GM12875 (cell line): ENCODE results near the gene TM6SF1.
"Not testable (repeated sequence)": the region's sequence is repeated elsewhere in the genome, so short reads cannot be mapped to it uniquely, and the experiment has no call there.

Experiments used
- H3K4me3 ChIP-seq: one replicate; pipeline ENCODE4 v1.5.1; 2011; ENCODE audit warnings: low read depth, low read length, control low read depth
- TF ChIP-seq, protein P1 (sequence below): IDR thresholded peaks from 2 replicates; pipeline ENCODE4 v1.5.1; 2011; ENCODE audit warnings: low read depth, mild to moderate bottlenecking, control low read depth, inconsistent platforms, low read length, moderate library complexity, borderline replicate concordance; ENCODE audit not compliant: insufficient read depth

TM6SF1 gene

DNA sequence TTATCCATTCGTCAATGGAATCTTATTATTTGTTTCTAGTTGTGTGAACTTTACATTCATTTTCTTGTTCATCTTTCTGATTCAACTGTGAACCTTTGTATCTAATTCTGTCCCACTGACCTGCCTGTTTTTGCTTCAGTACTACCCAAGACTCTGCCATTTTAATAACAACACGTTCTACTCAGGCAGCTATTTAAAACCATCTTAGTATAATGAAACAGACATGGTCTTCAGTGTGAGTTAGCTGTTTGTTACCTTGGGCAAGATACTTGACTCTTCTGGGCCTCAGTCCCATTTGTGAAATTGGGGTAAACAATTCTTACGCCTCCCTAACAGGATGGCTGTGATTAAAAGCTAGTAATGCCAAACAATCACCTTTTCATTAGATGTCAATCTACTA lies 42.0 kb upstream of the TM6SF1 start:
- TF ChIP-seq, protein P1, sequence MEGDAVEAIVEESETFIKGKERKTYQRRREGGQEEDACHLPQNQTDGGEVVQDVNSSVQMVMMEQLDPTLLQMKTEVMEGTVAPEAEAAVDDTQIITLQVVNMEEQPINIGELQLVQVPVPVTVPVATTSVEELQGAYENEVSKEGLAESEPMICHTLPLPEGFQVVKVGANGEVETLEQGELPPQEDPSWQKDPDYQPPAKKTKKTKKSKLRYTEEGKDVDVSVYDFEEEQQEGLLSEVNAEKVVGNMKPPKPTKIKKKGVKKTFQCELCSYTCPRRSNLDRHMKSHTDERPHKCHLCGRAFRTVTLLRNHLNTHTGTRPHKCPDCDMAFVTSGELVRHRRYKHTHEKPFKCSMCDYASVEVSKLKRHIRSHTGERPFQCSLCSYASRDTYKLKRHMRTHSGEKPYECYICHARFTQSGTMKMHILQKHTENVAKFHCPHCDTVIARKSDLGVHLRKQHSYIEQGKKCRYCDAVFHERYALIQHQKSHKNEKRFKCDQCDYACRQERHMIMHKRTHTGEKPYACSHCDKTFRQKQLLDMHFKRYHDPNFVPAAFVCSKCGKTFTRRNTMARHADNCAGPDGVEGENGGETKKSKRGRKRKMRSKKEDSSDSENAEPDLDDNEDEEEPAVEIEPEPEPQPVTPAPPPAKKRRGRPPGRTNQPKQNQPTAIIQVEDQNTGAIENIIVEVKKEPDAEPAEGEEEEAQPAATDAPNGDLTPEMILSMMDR = no peak
- H3K4me3 ChIP-seq = peak overlapping the region; percentile 94

GRCh38 chr15:83066034-83066733 lies 41.3 kb upstream of the TM6SF1 start:
- TF ChIP-seq, protein P1 = no peak
- peak overlapping the region; percentile 94 for H3K4me3 ChIP-seq

DNA sequence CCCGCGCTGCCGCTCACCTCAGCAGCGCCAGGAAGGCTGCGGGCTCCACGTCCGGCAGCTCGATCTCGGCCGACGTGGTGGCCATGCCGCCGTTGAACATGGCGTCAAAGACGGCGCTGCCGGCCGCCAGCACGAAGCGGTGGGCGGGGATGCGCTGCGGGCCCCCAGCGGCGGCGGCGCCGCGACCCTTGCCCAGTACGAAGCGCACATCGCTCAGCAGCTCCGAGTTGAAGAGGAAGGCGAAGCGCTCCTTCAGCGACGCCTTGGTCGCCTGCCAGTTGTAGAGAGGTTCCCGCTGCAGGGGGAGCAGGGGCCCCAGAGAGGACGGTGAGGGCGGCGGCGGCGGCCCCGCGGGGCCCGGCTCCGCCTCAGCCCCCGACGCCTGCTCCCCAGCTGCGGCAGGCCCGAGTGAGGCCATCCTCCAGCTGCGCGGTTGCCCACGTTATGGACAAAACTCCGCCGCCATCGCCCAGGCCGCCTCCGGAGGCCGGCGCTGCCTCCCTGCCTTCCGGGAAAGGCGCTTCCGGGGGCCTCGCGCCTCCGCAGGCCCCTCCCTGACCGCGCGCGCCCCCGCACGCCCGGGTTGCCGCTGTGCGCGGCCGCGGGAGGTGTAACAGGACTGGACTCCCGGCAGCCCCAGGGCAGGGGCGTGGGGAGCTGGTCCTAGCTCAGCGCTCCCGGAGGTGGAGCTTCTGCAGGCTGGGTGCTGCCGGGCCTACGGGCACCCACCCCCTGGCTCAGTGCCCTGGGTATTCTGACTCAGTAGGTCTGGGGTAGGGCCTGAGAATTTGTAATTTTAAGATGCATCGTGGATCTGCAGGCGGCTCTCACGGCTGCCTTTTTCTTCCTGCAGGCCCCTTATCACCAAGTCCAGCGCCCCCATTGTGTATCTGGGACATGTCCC lies 40.5 kb upstream of the TM6SF1 start, which contains the start of gene BTBD1:
TSS of gene BTBD1 (minus strand) at position 519 of the 904 bp plus-strand sequence. CDS start at position 418, 101 bp downstream.
- TF ChIP-seq, protein P1 = no peak; the same call in 1 of the 2 replicates
- H3K4me3 ChIP-seq = peak within 1 kb of the TSS; percentile 94

GRCh38 chr15:83067638-83067962 lies 39.8 kb upstream of the TM6SF1 start:
- peak overlapping the region; percentile 94 for H3K4me3 ChIP-seq
- TF ChIP-seq, protein P1 = no peak

DNA sequence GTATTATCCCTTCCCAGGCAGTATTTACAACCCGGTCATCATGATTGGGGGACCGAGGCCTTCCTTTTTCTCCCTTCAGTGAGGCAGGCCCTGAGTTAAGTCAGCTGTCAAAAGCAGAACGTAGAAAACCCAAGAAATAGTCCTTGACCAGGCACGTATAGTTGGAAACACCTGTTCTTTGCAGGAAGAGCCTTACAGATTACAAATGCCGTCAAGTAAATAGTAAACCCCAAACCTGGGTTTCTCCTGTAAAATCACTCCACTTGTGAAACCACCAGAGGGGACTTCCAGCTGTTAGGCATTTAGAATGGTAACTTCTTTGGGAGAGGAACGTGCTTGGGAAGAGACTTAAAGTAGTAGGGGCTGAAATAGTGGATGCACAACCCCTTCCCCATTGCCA lies 39.4 kb upstream of the TM6SF1 start:
- H3K4me3 ChIP-seq = no peak overlapping the region

GRCh38 chr15:83069211-83069642 lies 38.2 kb upstream of the TM6SF1 start:
- H3K4me3 ChIP-seq = not testable (repeated sequence)

More for the DNA sequence above, 39.4 kb upstream of the TM6SF1 start:
- TF ChIP-seq, protein P1 = no peak

GRCh38 chr15:83077491-83078230 lies 29.8 kb upstream of the TM6SF1 start:
- no peak overlapping the region for H3K4me3 ChIP-seq
- TF ChIP-seq, protein P1 = no peak
